GM19372 (cell line): Measurements from ENCODE around the gene NCOR1.

ENCODE experiments used
- ATAC-seq: cut with Tn5 transposase; IDR thresholded peaks from one replicate; pipeline ENCODE4 v1.9.1; 2021; ENCODE audit warnings: mild to moderate bottlenecking, low read depth, moderate library complexity; ENCODE audit not compliant: unreplicated experiment

Gene NCOR1

GRCh38 chr17:15996322-15996721 is 219.0 kb downstream of the NCOR1 start:
- ATAC-seq, result no peak

DNA sequence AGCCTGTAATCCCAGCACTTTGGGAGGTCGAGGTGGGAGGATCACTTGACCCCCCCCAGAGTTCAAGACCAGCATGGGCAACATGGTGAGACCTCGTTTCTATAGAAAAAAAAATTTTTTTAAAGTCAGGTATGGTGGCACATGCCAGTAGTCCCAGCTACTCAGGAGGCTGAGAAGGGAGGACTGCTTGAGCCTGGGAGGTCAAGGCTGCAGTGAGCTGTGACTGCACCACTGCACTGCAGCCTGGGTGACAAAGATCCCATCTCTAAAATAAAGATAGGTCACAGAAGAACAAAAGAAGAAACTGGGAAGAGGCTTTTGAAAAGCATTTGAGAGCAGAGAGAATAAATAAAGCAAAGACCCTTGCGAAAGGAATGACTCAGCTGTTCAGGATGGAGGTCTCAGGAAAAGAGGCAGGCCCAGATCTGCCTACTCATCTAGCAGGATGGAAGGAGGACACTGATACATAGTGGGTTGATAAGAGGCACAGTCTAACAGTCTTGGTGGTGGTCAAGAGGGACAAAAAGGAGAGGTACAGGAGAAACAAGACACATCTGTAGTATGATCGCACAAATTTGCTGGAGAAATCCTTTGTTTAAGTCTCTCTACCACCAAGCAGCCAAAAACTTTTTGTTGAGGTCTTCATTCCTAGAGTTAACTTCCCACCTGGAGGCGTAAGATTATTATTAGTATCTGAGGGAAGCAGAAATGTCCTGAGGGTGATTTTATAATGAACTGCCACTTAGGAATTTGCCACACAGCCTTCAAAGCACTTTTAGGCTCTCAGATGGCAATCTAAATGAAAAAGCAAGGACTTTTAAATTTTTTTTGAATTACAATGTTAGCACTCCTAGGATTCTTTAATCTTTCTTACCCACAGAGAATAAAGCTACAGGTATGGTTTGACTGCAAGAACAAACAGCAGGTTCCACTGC is 233.4 kb downstream of the NCOR1 start:
- ATAC-seq, result no peak

DNA sequence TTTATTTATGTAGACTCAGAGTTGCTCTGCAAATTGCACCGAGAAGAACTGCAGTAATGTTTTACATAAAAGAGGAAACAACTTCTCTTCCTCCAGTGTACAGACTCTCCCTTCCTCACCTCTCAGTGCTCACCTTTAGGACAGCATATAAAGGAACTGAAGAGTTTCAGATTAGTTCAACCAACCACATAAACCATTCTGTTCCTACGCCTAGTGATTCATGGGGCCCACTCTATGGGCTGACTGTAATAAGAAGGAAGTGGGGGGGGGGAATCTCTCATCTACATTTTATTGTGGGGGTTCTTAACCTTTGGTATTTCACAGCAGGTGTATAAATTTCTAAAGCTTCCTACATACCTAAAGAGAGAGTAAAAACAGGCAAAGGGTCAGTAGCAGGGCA is 234.1 kb downstream of the NCOR1 start:
- peak; percentile 94 for ATAC-seq
